Ishikawa (cell line): ENCODE data around the gene KEL.

Source experiments
- CEBPB ChIP-seq: IDR thresholded peaks from 2 replicates; pipeline ENCODE4 v1.6.1; 2012
- CREB1 ChIP-seq: IDR thresholded peaks from 2 replicates; pipeline ENCODE4 v1.6.1; 2012; ENCODE audit warnings: low read depth
- EGR1 ChIP-seq: IDR thresholded peaks from 2 replicates; pipeline ENCODE4 v1.6.1; 2012
- EP300 ChIP-seq: IDR thresholded peaks from 2 replicates; pipeline ENCODE4 v1.6.1; 2012; ENCODE audit warnings: borderline replicate concordance
- FOXM1 ChIP-seq: IDR thresholded peaks from 2 replicates; pipeline ENCODE4 v1.6.1; 2012; ENCODE audit warnings: low read depth, borderline replicate concordance
- NFIC ChIP-seq: IDR thresholded peaks from 2 replicates; pipeline ENCODE4 v1.6.1; 2012
- RAD21 ChIP-seq: IDR thresholded peaks from 2 replicates; pipeline ENCODE4 v1.6.1; 2012; ENCODE audit warnings: low read depth
- TAF1 ChIP-seq: IDR thresholded peaks from 2 replicates; pipeline ENCODE4 v1.6.1; 2012; ENCODE audit warnings: low read depth, mild to moderate bottlenecking
- TCF12 ChIP-seq: IDR thresholded peaks from 2 replicates; pipeline ENCODE4 v1.6.1; 2012; ENCODE audit warnings: low read depth
- TEAD4 ChIP-seq: IDR thresholded peaks from 2 replicates; pipeline ENCODE4 v1.6.1; 2012
- YY1 ChIP-seq: IDR thresholded peaks from 2 replicates; pipeline ENCODE4 v1.6.1; 2012; ENCODE audit warnings: low read depth
- ZBTB7A ChIP-seq: IDR thresholded peaks from 2 replicates; pipeline ENCODE4 v1.6.1; 2012; ENCODE audit warnings: low read depth
- TF ChIP-seq, protein P1 (sequence below): IDR thresholded peaks from 2 replicates; pipeline ENCODE4 v1.6.1; 2012
- TF ChIP-seq, protein P2 (sequence below): IDR thresholded peaks from 2 replicates; pipeline ENCODE4 v1.6.1; 2012
- TF ChIP-seq, protein P3 (sequence below): IDR thresholded peaks from 2 replicates; pipeline ENCODE4 v1.6.1; 2012; ENCODE audit warnings: low read depth, mild to moderate bottlenecking

Gene KEL

DNA sequence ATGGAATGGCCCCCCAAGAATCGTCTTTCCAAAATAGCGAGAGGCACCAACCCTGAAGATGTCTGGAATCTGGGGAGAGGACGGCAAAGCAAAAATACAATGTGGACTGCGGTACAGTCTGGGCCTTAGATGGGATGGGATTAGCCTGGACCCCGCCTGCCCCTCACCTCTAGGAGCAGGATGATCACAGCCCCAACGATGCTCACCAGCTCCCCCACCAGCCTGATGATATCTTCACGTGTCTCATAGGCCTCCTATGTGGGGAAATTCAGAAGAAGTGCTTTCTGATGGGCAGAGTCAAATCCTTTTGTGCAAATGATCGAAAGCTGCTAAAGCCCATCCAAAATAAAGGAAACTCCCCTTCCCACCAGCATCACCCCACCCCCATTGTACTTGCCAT is 46.8 kb downstream of the KEL start:
- TF ChIP-seq NFIC (no peak), EGR1 (no peak), TAF1 (no peak), TEAD4 (no peak), CREB1 (no peak), RAD21 (no peak), EP300 (no peak), ZBTB7A (no peak), CEBPB (no peak), TCF12 (no peak), YY1 (no peak), FOXM1 (no peak)
- TF ChIP-seq, protein P1, sequence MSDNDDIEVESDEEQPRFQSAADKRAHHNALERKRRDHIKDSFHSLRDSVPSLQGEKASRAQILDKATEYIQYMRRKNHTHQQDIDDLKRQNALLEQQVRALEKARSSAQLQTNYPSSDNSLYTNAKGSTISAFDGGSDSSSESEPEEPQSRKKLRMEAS = no peak
- TF ChIP-seq, protein P2, sequence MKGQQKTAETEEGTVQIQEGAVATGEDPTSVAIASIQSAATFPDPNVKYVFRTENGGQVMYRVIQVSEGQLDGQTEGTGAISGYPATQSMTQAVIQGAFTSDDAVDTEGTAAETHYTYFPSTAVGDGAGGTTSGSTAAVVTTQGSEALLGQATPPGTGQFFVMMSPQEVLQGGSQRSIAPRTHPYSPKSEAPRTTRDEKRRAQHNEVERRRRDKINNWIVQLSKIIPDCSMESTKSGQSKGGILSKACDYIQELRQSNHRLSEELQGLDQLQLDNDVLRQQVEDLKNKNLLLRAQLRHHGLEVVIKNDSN = no peak
- TF ChIP-seq, protein P3, sequence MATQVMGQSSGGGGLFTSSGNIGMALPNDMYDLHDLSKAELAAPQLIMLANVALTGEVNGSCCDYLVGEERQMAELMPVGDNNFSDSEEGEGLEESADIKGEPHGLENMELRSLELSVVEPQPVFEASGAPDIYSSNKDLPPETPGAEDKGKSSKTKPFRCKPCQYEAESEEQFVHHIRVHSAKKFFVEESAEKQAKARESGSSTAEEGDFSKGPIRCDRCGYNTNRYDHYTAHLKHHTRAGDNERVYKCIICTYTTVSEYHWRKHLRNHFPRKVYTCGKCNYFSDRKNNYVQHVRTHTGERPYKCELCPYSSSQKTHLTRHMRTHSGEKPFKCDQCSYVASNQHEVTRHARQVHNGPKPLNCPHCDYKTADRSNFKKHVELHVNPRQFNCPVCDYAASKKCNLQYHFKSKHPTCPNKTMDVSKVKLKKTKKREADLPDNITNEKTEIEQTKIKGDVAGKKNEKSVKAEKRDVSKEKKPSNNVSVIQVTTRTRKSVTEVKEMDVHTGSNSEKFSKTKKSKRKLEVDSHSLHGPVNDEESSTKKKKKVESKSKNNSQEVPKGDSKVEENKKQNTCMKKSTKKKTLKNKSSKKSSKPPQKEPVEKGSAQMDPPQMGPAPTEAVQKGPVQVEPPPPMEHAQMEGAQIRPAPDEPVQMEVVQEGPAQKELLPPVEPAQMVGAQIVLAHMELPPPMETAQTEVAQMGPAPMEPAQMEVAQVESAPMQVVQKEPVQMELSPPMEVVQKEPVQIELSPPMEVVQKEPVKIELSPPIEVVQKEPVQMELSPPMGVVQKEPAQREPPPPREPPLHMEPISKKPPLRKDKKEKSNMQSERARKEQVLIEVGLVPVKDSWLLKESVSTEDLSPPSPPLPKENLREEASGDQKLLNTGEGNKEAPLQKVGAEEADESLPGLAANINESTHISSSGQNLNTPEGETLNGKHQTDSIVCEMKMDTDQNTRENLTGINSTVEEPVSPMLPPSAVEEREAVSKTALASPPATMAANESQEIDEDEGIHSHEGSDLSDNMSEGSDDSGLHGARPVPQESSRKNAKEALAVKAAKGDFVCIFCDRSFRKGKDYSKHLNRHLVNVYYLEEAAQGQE = no peak

DNA sequence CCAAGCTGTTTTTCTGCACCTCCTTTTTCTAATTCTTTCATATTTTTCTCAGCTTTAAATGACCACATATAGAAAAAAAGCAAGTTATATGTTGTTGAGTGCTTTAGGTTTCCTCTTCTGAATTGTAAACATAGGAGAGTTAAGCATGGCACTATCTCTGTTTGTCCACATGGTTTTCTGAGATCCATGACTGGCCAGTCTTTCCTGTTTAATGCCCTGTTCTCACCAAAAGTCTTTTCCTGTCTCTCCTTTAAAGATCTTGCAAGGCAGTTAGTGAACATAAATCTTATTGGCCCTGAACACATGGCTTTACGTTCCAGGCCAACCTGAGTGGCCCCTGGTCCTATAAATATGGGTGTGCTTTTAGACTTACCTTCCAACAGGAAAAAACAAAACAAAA is 48.0 kb downstream of the KEL start:
- TF ChIP-seq EGR1 (no peak), TCF12 (no peak), TAF1 (no peak), FOXM1 (no peak), RAD21 (no peak)
- TF ChIP-seq, protein P2 = no peak
- TF ChIP-seq, protein P3 = no peak
- TF ChIP-seq, protein P1 = no peak

DNA sequence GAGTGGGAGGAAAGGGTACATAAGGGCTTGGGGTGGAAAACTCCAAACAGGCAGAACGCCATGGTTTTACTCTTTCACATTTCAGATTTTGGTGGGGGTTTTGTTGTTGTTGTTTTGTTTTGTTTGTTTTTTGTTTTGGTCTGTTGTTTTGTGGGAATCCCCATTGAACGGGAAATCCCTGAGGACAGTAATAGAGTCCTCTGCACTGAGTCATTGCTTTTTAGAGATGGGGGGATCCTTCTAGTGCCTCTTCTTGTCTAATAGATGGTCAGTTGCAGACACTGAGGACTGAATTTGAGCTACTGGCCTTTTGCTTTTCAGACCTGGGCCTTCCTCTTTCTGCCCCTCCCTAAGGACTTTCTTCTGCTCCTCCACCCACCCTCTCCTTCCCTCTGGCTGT is 48.6 kb downstream of the KEL start:
- no peak for TF ChIP-seq CREB1
- TF ChIP-seq, protein P1 = no peak
- no peak for TF ChIP-seq CEBPB
- TF ChIP-seq, protein P2 = no peak
- TF ChIP-seq EP300 = no peak
- TF ChIP-seq TCF12 = no peak

DNA sequence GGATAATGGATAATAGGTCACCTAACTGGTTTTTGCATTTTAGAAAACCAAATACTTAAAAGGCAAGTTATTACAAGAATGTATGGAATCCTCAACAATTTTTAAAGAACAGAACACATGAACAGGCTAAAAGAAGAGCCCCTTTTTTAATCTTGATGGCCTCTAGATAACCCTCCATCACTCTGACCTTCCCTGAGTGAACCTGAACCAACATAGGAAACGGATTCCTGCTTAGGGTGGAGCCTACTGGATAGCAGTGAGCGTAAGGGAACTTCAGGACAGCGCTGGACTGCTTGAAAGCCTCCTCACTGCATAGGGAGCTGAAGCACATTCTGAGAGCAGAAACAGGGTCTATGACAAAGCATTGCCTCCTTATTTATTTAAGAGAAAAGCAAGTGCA is 49.1 kb downstream of the KEL start:
- TF ChIP-seq TCF12 = no peak
- no peak for TF ChIP-seq CEBPB

DNA sequence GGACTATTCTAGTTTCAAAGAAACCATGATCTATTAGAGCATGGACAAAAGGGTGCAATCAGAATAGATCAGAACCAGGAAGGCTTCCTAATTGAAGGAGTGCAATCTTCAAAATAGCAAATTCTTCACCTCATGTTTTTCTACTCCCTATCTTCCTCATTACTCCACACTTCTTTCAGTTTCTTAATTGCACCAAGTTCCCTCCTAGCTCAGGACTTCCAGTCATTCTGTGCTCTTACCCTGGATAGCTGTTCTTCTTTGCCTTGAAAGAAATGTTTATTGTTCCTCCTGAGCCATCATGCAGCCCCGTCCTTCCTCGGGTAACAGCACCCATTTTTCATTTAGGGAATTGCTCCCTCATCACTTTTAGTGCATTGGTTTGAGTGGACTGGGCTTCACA is 51.7 kb downstream of the KEL start:
- TF ChIP-seq, protein P1 = no peak
- no peak for TF ChIP-seq EP300

DNA sequence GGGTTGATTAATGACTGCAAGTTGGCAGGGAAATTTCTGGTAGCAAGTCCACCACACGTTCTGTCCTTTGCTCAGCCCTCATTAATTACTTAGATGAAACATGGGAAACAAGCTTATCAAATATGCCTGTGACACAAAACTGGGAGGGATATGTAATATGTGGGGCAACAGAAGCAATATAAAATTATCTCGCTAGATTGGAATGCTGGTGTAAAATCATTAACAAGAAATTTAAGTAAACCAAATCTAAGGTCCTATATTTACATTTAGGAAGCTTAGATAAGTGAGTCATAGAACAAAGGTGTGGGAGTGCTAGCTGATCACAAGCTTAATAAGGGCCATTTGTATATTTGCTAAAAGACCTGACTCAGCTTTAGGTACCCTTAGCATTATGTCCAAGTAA is 52.1 kb downstream of the KEL start:
- no peak for TF ChIP-seq EGR1
- TF ChIP-seq CEBPB = no peak
- no peak for TF ChIP-seq ZBTB7A
- TF ChIP-seq TCF12 = no peak
- no peak for TF ChIP-seq RAD21
